Activated T-helper 1 cell treated with Interleukin-2 at 50 U/mL for 16 hours (primary cell): ENCODE measurements around the gene CGB5.
A peak's percentile ranks its signal among the peaks of the same experiment; 100 is the strongest.
"Not testable (repeated sequence)": the region's sequence is repeated elsewhere in the genome, so short reads cannot be mapped to it uniquely, and the experiment has no call there.

Experiments
- DNase-seq: peaks from one replicate; pipeline ENCODE4 v3.0.0-alpha.2; 2020; ENCODE audit warnings: low read depth

Gene CGB5

DNA sequence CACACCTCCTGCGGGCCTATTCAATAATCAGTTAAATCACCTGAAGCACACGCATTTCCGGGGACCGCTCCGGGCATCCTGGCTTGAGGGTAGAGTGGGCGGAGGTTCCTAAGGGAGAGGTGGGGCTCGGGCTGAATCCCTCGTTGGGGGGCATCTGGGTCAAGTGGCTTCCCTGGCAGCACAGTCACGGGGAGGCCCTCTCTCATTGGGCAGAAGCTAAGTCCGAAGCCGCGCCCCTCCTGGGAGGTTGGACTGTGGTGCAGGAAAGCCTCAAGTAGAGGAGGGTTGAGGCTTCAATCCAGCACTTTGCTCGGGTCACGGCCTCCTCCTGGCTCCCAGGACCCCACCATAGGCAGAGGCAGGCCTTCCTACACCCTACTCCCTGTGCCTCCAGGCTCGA, at the start of gene CGB5:
CGB5 (plus strand) TSS at position 301 of the 400 bp plus-strand sequence. CDS start 362 bp downstream, outside the sequence.
- not testable (repeated sequence) for DNase-seq

DNA sequence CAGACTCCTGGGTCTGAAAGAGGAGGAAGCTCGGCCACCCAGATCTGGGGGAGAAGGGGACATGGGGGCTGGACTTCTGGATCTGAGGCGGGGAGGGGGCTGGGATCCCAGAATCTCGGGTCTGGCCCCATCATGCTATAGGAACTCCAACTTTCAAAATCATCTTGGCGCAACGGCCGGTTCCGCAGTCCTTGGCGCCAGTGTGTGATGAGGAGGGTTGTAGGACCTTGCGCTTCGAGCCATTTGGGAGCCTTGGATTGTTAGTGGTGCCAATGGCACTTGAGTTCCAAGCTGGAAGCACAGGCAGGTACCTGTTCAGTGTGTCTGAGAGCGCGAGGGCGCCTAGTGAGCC, 49.6 kb upstream of the CGB5 start:
- no peak for DNase-seq

DNA sequence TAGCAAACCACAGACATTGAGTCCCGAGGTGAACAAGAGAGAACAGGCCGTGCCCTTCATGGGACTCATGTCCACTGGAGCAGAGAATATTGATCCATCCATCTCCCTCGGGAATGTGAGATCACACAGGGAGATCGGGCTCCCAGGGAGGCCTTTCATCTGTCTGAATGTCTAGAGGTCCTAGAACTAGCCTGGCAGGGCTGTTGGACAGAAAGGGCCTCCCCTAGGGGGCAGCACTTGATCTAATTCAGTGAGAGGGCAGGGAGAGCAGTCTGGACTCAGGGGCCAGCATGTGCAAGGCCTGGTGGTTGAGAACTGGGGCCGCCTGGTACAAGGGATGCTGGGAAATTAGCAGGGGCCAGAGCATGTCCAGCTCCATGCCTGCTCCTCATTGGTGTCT, 45.7 kb upstream of the CGB5 start:
- DNase-seq: no peak

DNA sequence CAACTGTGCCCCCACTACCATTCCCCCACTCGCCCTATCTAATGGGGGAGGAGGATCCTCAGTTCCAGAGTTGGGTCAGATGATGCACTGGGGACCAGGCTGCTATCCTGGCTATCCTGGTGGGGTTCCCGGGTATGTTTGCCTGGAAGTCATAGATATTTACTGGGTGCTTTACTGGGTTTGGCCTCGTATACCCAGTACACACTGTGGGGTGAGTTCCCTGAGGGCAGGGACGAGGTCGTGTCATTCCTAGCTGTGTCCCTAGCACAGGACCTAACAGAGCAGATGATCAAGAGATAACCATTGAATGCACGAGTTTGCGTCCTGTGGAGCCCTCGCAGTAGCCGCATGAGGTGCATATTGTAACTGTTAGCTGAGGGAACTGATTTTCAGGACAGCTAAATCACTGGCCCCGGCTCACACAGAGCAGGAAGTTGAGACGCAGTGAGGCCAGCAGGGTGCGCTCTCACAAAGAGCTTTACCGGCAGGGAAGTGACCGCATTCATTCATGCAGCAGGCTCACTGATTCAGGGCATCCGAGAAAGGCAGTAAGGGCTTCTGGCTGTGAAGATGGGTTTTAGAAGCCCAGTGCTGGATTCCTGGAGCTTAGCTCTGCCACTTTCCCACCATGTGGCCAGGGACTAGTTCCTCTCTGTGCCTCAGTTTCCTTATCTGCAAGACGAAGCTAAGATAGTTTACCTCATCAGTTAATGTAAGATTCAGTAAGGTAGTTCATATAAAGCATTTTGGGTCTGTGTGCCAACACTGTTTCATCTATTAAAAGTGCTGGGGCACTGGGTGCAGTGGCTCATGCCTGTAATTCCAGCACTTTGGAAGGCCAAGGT, 43.9 kb upstream of the CGB5 start:
- DNase-seq: peak; percentile 59

- DNase-seq: no peak
These were observed 39.5 kb upstream of the CGB5 start for GRCh38 chr19:49004133-49004532.

- DNase-seq: no peak
These were observed 38.6 kb upstream of the CGB5 start for GRCh38 chr19:49004964-49005614.

GRCh38 chr19:49006905-49007304, 36.7 kb upstream of the CGB5 start:
- DNase-seq: no peak

GRCh38 chr19:49009828-49010227, 33.8 kb upstream of the CGB5 start:
- DNase-seq: no peak

- DNase-seq: no peak
These were observed 33.2 kb upstream of the CGB5 start for GRCh38 chr19:49010453-49010852.

DNA sequence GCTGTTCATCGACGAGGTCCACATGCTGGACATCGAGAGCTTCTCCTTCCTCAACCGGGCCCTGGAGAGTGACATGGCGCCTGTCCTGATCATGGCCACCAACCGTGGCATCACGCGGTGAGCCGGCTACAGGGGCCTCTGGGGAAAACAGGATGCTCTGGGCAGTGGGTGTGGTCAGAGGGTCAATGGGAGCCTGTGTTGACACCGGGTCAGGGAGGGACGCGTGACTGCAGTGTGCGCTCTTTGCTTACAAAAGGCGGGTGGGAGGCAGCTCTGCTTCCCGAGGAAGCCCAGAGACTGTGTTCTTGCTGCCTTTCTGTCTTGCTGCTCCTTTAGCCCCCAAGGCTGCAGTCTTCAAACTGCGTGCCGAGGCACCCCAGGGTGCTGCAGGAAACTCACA, 32.5 kb upstream of the CGB5 start:
- DNase-seq: no peak

DNA sequence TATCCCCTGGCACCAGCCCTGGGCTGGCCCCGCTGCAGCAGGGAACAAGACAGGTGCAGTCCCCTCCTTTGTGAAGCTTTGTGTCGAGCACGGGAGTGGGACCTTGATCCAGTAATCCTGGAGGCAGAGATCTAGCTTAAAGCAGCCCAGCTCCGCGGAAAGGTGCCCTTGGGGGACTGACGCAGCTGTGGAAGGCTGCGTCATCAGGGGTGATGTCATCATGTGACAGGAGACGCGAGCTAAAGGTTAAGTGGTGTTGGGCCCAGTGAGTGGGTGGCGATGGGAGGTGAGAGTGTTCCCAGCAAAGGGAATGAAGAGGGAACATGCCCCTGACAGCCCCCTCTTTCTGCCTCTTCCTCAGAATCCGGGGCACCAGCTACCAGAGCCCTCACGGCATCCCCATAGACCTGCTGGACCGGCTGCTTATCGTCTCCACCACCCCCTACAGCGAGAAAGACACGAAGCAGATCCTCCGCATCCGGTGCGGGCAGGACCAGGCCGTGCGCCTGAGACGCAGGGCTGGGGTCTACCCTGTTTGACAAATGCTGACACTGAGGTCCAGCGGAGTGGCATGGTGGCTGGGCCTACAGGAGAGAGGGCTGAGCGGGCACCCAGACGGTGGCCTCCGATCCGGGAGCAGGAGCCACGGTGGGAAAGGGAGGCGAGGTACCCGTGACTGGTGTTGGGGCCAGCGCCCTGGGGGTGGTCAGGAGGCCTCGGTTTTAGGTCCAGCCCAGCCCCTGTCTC, 29.4 kb upstream of the CGB5 start:
- DNase-seq: no peak

DNA sequence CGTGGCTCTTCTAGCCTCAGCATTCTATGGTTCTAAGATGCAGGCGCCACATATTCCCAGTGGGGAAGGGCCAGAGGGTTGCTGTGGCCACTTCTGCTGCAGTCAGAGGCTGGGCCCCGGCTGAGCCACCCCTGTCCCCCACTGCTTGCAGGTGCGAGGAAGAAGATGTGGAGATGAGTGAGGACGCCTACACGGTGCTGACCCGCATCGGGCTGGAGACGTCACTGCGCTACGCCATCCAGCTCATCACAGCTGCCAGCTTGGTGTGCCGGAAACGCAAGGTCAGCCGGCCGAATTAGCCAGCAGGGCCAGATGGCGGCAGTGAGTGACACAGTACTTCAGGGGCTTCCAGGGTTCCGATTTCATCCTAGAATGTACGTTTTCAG, 28.8 kb upstream of the CGB5 start:
- no peak for DNase-seq

- DNase-seq: no peak
These were observed 27.4 kb upstream of the CGB5 start for GRCh38 chr19:49016067-49016839.

- no peak for DNase-seq
These were observed 26.5 kb upstream of the CGB5 start, which contains the start of gene LHB for GRCh38 chr19:49017041-49017665. Gene LHB, minus strand, starts transcription at chr19:49017091. Its CDS starts 10 bp downstream, at chr19:49017081.

DNA sequence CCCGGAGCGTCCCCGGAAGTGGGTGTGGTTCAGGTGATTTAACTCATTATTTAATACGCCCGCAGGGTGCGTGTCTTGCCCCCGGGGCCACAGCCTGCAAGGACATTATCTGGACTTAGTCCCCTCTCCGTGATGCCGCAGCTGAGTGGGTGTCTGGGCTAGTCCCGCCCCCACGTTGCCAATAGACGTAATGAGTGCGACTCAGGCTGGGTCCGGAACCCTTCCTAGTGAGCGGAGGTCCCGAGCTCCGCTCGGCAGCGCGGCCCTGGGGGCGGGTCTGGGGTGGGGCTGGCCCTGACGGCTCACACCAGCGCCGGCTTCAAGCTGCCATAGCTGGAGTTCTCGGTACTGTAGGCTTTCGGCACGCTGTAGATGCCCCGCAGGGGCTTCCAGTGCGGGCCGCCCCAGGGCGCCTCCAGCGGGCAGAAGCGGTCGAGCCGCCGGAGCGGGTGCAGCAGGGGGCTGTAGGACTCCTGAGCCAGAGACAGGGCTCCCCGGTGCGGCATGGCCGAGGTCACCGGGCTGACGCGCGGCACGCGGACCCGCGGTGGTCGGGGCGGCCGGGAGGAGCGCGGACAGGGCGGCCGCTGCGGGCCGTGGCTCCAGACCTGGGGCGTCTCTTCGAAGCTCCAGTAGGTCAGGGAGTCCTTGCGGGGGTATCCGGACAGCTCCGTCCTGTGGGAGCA, 25.8 kb upstream of the CGB5 start:
- peak; percentile 50 for DNase-seq

DNA sequence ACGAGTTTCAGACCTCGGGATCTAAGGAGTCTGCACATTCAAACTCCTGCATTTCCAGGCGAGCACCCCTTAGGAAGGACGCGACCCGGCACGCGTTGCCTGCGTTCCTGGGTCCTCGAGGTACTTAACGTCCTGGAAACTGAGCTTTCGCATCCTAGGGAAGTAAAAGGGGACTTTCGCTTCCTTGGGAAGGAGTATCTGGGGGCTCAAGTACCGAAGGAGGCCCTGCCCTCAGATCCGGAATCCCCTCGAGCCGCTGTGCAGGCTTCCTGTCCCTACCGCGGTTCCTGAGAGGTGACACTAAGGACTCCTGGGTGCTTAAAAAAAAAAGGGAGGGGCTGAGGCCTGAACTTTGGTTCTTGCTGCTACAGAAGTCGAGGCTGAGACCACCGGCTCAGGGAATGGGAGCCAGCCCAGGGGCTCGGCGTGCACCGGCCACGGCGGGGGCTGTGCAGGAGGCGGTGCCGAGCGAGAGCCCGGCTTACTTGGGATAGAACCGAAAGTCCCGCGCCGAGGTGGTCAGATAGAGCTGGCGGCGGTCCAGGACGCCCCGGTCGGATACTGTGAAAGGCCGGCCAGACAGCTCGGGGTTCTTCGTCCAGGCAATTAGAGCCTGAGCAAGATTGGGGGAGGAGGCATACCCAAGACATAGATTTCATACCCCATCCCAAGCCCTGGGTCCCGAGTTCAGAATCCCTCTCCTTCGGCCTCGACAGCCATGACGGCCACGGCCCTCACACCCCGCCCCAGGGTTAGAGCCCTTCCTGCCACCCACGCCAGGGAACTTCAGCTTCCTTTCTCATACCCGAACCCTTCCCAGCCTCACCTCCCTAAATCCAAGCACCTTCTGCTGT, 25.0 kb upstream of the CGB5 start:
- not testable (repeated sequence) for DNase-seq

DNA sequence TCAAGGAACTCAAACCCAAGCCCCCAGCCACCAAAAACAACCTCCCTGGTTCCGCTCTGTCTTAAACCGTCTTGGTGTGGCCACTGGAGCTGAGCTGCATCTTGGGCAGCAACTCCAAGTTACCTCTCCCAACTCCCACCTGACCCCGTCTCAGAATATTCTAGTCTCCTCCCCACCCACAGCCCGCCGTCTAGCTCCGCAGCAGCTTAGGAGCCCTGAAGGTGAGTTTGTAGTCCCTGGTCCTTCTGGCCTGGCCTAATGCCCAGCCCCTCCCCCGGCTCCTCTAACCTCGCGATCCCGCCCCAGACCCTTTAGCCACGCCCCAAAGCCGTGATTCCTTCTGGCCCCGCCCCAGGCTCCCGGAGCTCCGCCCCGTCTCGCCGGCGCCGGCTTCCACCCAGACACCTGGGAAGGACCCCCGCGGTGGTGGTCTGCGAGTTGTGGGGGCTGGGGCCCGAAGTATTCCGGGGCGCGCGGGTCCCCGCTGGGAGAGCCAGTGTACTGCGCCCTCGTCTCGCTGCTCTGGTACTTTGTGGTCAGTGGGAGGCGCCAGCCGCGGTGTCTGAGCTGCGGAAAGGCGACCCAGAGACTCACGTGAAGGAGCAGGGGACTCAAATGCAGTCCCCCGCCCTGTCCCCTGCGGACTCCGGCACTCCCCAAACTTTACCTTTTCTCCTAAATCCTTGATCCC, 24.3 kb upstream of the CGB5 start:
- DNase-seq: peak; percentile 43

- no peak for DNase-seq
These were observed 23.3 kb upstream of the CGB5 start for GRCh38 chr19:49020342-49020741.
